ENCODE measurements around the gene MIER2.

MIER2 gene

GRCh38 chr19:338421-338820, 6.2 kb downstream of the MIER2 start:
- no peaks in the 10 kb centered on the region for H3K27me3 ChIP-seq (ENCODE audit: insufficient read depth, low read depth)
- no peak overlapping the region for H2AFZ ChIP-seq (ENCODE audit: low read depth)
- H3K9ac ChIP-seq, result no peak overlapping the region
- no peaks in the 10 kb centered on the region; the same call in 1 of the 2 replicates for H3K36me3 ChIP-seq (ENCODE audit: insufficient read depth)
- H3K4me1 ChIP-seq (ENCODE audit: low read depth, poor library complexity, severe bottlenecking), result peaks cover 1% of the 10 kb centered on the region
- no peak overlapping the region for H3K27ac ChIP-seq
- H3K4me2 ChIP-seq, result no peak overlapping the region
- TF ChIP-seq CTCF (conservative IDR thresholded peaks at IDR 0.05; ENCODE audit: low read depth, low read length), result no peak
- H3K79me2 ChIP-seq (ENCODE audit: insufficient read depth, low read depth), result peaks cover 24% of the 10 kb centered on the region; the same call in 1 of the 2 replicates
- H3K4me3 ChIP-seq (IDR thresholded peaks at IDR 0.05; ENCODE audit: insufficient read depth, low read depth, low read length), result no peak overlapping the region
- H4K20me1 ChIP-seq (ENCODE audit: insufficient read depth), result no peaks in the 10 kb centered on the region

GRCh38 chr19:336067-336614, 8.5 kb downstream of the MIER2 start:
- H4K20me1 ChIP-seq (ENCODE audit: insufficient read depth), result no peaks in the 10 kb centered on the region
- no peak for TF ChIP-seq CTCF (conservative IDR thresholded peaks at IDR 0.05; ENCODE audit: low read depth, low read length)
- no peak overlapping the region for H2AFZ ChIP-seq (ENCODE audit: low read depth)
- H3K36me3 ChIP-seq (ENCODE audit: insufficient read depth), result no peaks in the 10 kb centered on the region; the same call in 1 of the 2 replicates
- no peak overlapping the region for H3K4me3 ChIP-seq (IDR thresholded peaks at IDR 0.05; ENCODE audit: insufficient read depth, low read depth, low read length)
- peaks cover 15% of the 10 kb centered on the region; the same call in 1 of the 2 replicates for H3K79me2 ChIP-seq (ENCODE audit: insufficient read depth, low read depth)
- no peaks in the 10 kb centered on the region for H3K27me3 ChIP-seq (ENCODE audit: insufficient read depth, low read depth)
- H3K27ac ChIP-seq, result no peak overlapping the region
- H3K4me1 ChIP-seq (ENCODE audit: low read depth, poor library complexity, severe bottlenecking), result no peaks in the 10 kb centered on the region
- no peak overlapping the region for H3K4me2 ChIP-seq
- H3K9ac ChIP-seq, result no peak overlapping the region

- no peak overlapping the region for H3K4me2 ChIP-seq
- H3K36me3 ChIP-seq (ENCODE audit: insufficient read depth), result no peaks in the 10 kb centered on the region; the same call in 1 of the 2 replicates
- no peaks in the 10 kb centered on the region for H4K20me1 ChIP-seq (ENCODE audit: insufficient read depth)
- no peak for TF ChIP-seq CTCF (conservative IDR thresholded peaks at IDR 0.05; ENCODE audit: low read depth, low read length)
- no peaks in the 10 kb centered on the region for H3K27me3 ChIP-seq (ENCODE audit: insufficient read depth, low read depth)
- no peak overlapping the region for H3K4me3 ChIP-seq (IDR thresholded peaks at IDR 0.05; ENCODE audit: insufficient read depth, low read depth, low read length)
- no peak overlapping the region for H3K9ac ChIP-seq
- no peak overlapping the region for H3K27ac ChIP-seq
- H3K79me2 ChIP-seq (ENCODE audit: insufficient read depth, low read depth), result peaks cover 15% of the 10 kb centered on the region; the same call in 1 of the 2 replicates
- no peaks in the 10 kb centered on the region for H3K4me1 ChIP-seq (ENCODE audit: low read depth, poor library complexity, severe bottlenecking)
- no peak overlapping the region for H2AFZ ChIP-seq (ENCODE audit: low read depth)
Observed at GRCh38 chr19:335486-336066, 9.0 kb downstream of the MIER2 start.

GRCh38 chr19:335072-335471, 9.5 kb downstream of the MIER2 start:
- Histone ChIP-seq H3K79me2 (ENCODE audit: insufficient read depth, low read depth) (peaks cover 15% of the 10 kb centered on the region; the same call in 1 of the 2 replicates), H3K4me3 (IDR thresholded peaks at IDR 0.05; ENCODE audit: insufficient read depth, low read depth, low read length) (no peak overlapping the region), H4K20me1 (ENCODE audit: insufficient read depth) (no peaks in the 10 kb centered on the region), H3K4me1 (ENCODE audit: low read depth, poor library complexity, severe bottlenecking) (no peaks in the 10 kb centered on the region), H3K27me3 (ENCODE audit: insufficient read depth, low read depth) (no peaks in the 10 kb centered on the region), H3K27ac (no peak overlapping the region), H3K9ac (no peak overlapping the region), H2AFZ (ENCODE audit: low read depth) (no peak overlapping the region), H3K4me2 (no peak overlapping the region), H3K36me3 (ENCODE audit: insufficient read depth) (no peaks in the 10 kb centered on the region; the same call in 1 of the 2 replicates)
- no peak for TF ChIP-seq CTCF (conservative IDR thresholded peaks at IDR 0.05; ENCODE audit: low read depth, low read length)
